SK-N-DZ (cell line): ENCODE data around the gene NADSYN1.
"Not testable (repeated sequence)": the region's sequence is repeated elsewhere in the genome, so short reads cannot be mapped to it uniquely, and the experiment has no call there.

Source experiments
- DNase-seq: peaks from one replicate; pipeline ENCODE4 v3.0.0-alpha.2; 2015; ENCODE audit warnings: low spot score

NADSYN1 gene

GRCh38 chr11:71525938-71526495 is 73.0 kb downstream of the NADSYN1 start:
- DNase-seq = no peak

- not testable (repeated sequence) for DNase-seq
Observed at GRCh38 chr11:71526796-71527575, 74.0 kb downstream of the NADSYN1 start, which contains the start of gene KRTAP5-7. Gene KRTAP5-7 (plus strand): TSS chr11:71527267. CDS start chr11:71527301, 34 bp downstream.

GRCh38 chr11:71527576-71528210 is 74.7 kb downstream of the NADSYN1 start:
- no peak for DNase-seq

GRCh38 chr11:71530602-71531001 is 77.6 kb downstream of the NADSYN1 start:
- DNase-seq = no peak

GRCh38 chr11:71532036-71532610 is 79.1 kb downstream of the NADSYN1 start:
- DNase-seq = no peak

- DNase-seq = not testable (repeated sequence)
Observed at GRCh38 chr11:71534711-71535608, 82.0 kb downstream of the NADSYN1 start.

GRCh38 chr11:71535825-71536224 is 82.8 kb downstream of the NADSYN1 start:
- no peak for DNase-seq

- no peak for DNase-seq
Observed at GRCh38 chr11:71537537-71537936, 84.5 kb downstream of the NADSYN1 start.

- not testable (repeated sequence) for DNase-seq
Observed at GRCh38 chr11:71537977-71538665, 85.1 kb downstream of the NADSYN1 start, which contains the start of gene KRTAP5-8. Gene KRTAP5-8 (plus strand): TSS chr11:71538025. CDS start chr11:71538056, 31 bp downstream.

- no peak for DNase-seq
Observed at GRCh38 chr11:71538666-71538990, 85.6 kb downstream of the NADSYN1 start.

- DNase-seq = no peak
Observed at GRCh38 chr11:71539017-71539416, 86.0 kb downstream of the NADSYN1 start.

- DNase-seq = not testable (repeated sequence)
Observed at GRCh38 chr11:71539971-71540370, 87.0 kb downstream of the NADSYN1 start.

GRCh38 chr11:71540521-71541304 is 87.7 kb downstream of the NADSYN1 start:
- not testable (repeated sequence) for DNase-seq

- DNase-seq = no peak
Observed at GRCh38 chr11:71542382-71542781, 89.4 kb downstream of the NADSYN1 start.

GRCh38 chr11:71542879-71543777 is 90.1 kb downstream of the NADSYN1 start:
- peak; percentile 32 for DNase-seq

GRCh38 chr11:71543866-71544265 is 90.9 kb downstream of the NADSYN1 start:
- DNase-seq = no peak

GRCh38 chr11:71544525-71545214 is 91.7 kb downstream of the NADSYN1 start:
- DNase-seq = no peak

GRCh38 chr11:71545405-71545966 is 92.5 kb downstream of the NADSYN1 start:
- no peak for DNase-seq
